ENCODE results near the gene NKX2-2. TPM values are rescaled to one million over a fixed set of nuclear protein-coding genes. Genes with fewer than 3 reads are reported as not detected.

The NKX2-2 gene
- total and polyA plus RNA-seq, 2 of the 8 experiments (the other 6 are each of a cell fraction or from before 2014, with no cell fraction given): not detected

Other genes starting within 250 kb of the NKX2-2 start
- 136 and 139 TPM in 2 replicates for gene XRN2, start 210.7 kb downstream of the NKX2-2 start, total RNA-seq (2021; fragmentation: NEBNext Ultra II Directional; extraction: Animal tissue kit (Norgen Biotek cat#: 25700))
- gene XRN2, start 210.7 kb downstream of the NKX2-2 start, polyA plus RNA-seq (2011; rRNA removed): 38.0 and 60.3 TPM in 2 replicates
- gene NKX2-4, start 116.5 kb downstream of the NKX2-2 start, total RNA-seq (2021; fragmentation: NEBNext Ultra II Directional; extraction: Animal tissue kit (Norgen Biotek cat#: 25700)): 0.19 and 0.37 TPM in 2 replicates
- 0.12 and 0.19 TPM in 2 replicates for gene NKX2-4, start 116.5 kb downstream of the NKX2-2 start, polyA plus RNA-seq (2011; rRNA removed)
- not detected in 2 replicates for gene PAX1, start 191.6 kb upstream of the NKX2-2 start, total RNA-seq (2021; fragmentation: NEBNext Ultra II Directional; extraction: Animal tissue kit (Norgen Biotek cat#: 25700))
- gene PAX1, start 191.6 kb upstream of the NKX2-2 start, polyA plus RNA-seq (2011; rRNA removed): not detected in 2 replicates